GM18861 (cell line): ENCODE results near the gene CCNY.
"Not testable (repeated sequence)": the region's sequence is repeated elsewhere in the genome, so short reads cannot be mapped to it uniquely, and the experiment has no call there.

Source experiments
- ATAC-seq: cut with Tn5 transposase; IDR thresholded peaks from one replicate; pipeline ENCODE4 v1.9.1; 2021; ENCODE audit not compliant: unreplicated experiment

Gene CCNY

GRCh38 chr10:35336084-35336831 is at the start of gene CCNY:
Gene CCNY, plus strand, starts transcription at chr10:35336509. Its CDS starts 545 bp downstream, at chr10:35337054.
- peak; percentile 43 for ATAC-seq

GRCh38 chr10:35289198-35289597 is 47.1 kb upstream of the CCNY start:
- no peak for ATAC-seq

GRCh38 chr10:35294506-35294905 is 41.8 kb upstream of the CCNY start:
- ATAC-seq, result no peak

GRCh38 chr10:35299016-35299415 is 37.3 kb upstream of the CCNY start:
- no peak for ATAC-seq

GRCh38 chr10:35300063-35300699 is 36.1 kb upstream of the CCNY start:
- peak; percentile 76 for ATAC-seq

- no peak for ATAC-seq
These were observed 31.7 kb upstream of the CCNY start for GRCh38 chr10:35304649-35305048.

GRCh38 chr10:35306852-35307251 is 29.5 kb upstream of the CCNY start:
- ATAC-seq, result no peak

- no peak for ATAC-seq
These were observed 29.0 kb upstream of the CCNY start for GRCh38 chr10:35307297-35307696.

GRCh38 chr10:35308809-35309208 is 27.5 kb upstream of the CCNY start:
- no peak for ATAC-seq

GRCh38 chr10:35314142-35314541 is 22.2 kb upstream of the CCNY start:
- not testable (repeated sequence) for ATAC-seq

- not testable (repeated sequence) for ATAC-seq
These were observed 21.1 kb upstream of the CCNY start for GRCh38 chr10:35315235-35315634.

- no peak for ATAC-seq
These were observed 19.9 kb upstream of the CCNY start for GRCh38 chr10:35316218-35316967.

- ATAC-seq, result no peak
These were observed 17.8 kb upstream of the CCNY start for GRCh38 chr10:35318551-35318950.

- no peak for ATAC-seq
These were observed 16.0 kb upstream of the CCNY start for GRCh38 chr10:35320341-35320740.

GRCh38 chr10:35322636-35323035 is 13.7 kb upstream of the CCNY start:
- no peak for ATAC-seq

- ATAC-seq, result no peak
These were observed 12.1 kb upstream of the CCNY start for GRCh38 chr10:35324196-35324595.

GRCh38 chr10:35326466-35327235 is 9.7 kb upstream of the CCNY start:
- ATAC-seq, result no peak

- ATAC-seq, result no peak
These were observed 8.4 kb upstream of the CCNY start for GRCh38 chr10:35327790-35328403.

- no peak for ATAC-seq
These were observed 7.8 kb upstream of the CCNY start for GRCh38 chr10:35328404-35329037.

GRCh38 chr10:35329520-35329919 is 6.8 kb upstream of the CCNY start:
- ATAC-seq, result no peak
